Neural crest cell (in vitro differentiated cells): Measurements from ENCODE around the gene GALR3. TPM values are rescaled to one million over a fixed set of nuclear protein-coding genes. Genes with fewer than 3 reads are reported as not detected.
A peak's percentile ranks its signal among the peaks of the same experiment; 100 is the strongest.
"Not testable (repeated sequence)": the region's sequence is repeated elsewhere in the genome, so short reads cannot be mapped to it uniquely, and the experiment has no call there.

Source experiments
- DNase-seq: peaks from one replicate; pipeline ENCODE4 v3.0.0; 2021; ENCODE audit warnings: low read depth, mixed read lengths, low spot score
- H3K27ac Mint-ChIP-seq: one replicate; pipeline ENCODE4 v1.8.0; 2021; ENCODE audit warnings: mild to moderate bottlenecking, mixed read lengths; ENCODE audit not compliant: unreplicated experiment
- H3K27me3 Mint-ChIP-seq: 2 replicates; pipeline ENCODE4 v1.8.0; 2021; ENCODE audit warnings: low read depth, mild to moderate bottlenecking, mixed read lengths
- H3K36me3 Mint-ChIP-seq: 2 replicates; pipeline ENCODE4 v1.8.0; 2021; ENCODE audit warnings: low read depth, mild to moderate bottlenecking, mixed read lengths
- H3K4me1 Mint-ChIP-seq: 2 replicates; pipeline ENCODE4 v1.8.0; 2021; ENCODE audit warnings: mixed read lengths
- H3K4me3 Mint-ChIP-seq: one replicate; pipeline ENCODE4 v1.8.0; 2021; ENCODE audit warnings: mild to moderate bottlenecking, mixed read lengths
- H3K9me3 Mint-ChIP-seq: 2 replicates; pipeline ENCODE4 v1.8.0; 2021; ENCODE audit warnings: mixed read lengths
- total RNA-seq: library from RNA; stranded (reverse); gene quantifications from 2 replicates; pipeline ENCODE4 v1.2.1, GENCODE V29; 2021
- TF ChIP-seq, protein P1 (sequence below): fragments of 200-600 bp; sonication (generic); conservative IDR thresholded peaks from 2 replicates; pipeline ENCODE4 v1.5.0; 2021; ENCODE audit warnings: antibody characterized with exemption, mild to moderate bottlenecking

GALR3 gene
- total RNA-seq, 1 donor from 2014 or later: 0.49 TPM

DNA sequence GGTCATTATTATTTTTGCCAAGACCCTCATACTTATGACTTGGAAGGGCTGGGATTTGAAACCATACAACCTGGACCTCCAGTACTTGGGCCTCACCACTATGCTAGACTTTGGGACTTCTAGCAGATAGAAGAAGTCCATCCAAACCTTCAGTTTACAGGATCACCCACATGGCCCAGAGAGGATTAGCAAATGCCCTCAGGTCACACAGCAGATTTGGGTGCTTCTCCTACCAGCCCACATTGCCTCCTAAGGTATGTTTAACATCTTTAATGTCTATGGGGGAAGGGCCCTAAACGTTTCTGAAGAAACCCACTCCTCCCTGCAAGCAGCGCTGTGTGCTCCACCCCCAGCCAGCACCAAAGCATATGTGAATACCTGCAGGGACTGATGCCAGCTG lies 32.9 kb upstream of the GALR3 start:
- H3K4me1 Mint-ChIP-seq: peaks cover 9% of the 10 kb centered on the region
- peaks cover 2% of the 10 kb centered on the region for H3K36me3 Mint-ChIP-seq
- DNase-seq: no peak
- no peaks in the 10 kb centered on the region for H3K9me3 Mint-ChIP-seq
- TF ChIP-seq, protein P1, sequence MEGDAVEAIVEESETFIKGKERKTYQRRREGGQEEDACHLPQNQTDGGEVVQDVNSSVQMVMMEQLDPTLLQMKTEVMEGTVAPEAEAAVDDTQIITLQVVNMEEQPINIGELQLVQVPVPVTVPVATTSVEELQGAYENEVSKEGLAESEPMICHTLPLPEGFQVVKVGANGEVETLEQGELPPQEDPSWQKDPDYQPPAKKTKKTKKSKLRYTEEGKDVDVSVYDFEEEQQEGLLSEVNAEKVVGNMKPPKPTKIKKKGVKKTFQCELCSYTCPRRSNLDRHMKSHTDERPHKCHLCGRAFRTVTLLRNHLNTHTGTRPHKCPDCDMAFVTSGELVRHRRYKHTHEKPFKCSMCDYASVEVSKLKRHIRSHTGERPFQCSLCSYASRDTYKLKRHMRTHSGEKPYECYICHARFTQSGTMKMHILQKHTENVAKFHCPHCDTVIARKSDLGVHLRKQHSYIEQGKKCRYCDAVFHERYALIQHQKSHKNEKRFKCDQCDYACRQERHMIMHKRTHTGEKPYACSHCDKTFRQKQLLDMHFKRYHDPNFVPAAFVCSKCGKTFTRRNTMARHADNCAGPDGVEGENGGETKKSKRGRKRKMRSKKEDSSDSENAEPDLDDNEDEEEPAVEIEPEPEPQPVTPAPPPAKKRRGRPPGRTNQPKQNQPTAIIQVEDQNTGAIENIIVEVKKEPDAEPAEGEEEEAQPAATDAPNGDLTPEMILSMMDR: no peak
- no peak overlapping the region for H3K4me3 Mint-ChIP-seq
- H3K27me3 Mint-ChIP-seq: no peaks in the 10 kb centered on the region
- H3K27ac Mint-ChIP-seq: no peak overlapping the region

DNA sequence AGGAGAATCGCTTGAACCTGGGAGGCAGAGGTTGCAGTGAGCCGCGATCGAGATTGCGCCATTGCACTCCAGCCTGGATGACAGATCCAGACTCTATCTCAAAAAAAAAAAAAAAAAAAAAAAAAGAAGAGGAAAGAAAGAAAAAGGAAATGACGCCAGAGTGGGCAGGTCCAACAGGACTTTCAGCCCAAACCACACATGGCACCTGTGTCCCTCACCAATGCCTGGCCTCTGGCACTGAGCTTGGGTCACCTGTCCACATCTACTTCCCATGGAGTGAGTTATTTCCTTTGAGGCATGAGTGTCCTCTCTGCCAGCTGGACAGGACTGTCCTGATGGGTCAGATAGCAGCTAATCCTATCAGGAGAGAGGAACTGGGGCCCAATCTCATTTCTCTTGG lies 30.7 kb upstream of the GALR3 start:
- no peaks in the 10 kb centered on the region for H3K36me3 Mint-ChIP-seq

DNA sequence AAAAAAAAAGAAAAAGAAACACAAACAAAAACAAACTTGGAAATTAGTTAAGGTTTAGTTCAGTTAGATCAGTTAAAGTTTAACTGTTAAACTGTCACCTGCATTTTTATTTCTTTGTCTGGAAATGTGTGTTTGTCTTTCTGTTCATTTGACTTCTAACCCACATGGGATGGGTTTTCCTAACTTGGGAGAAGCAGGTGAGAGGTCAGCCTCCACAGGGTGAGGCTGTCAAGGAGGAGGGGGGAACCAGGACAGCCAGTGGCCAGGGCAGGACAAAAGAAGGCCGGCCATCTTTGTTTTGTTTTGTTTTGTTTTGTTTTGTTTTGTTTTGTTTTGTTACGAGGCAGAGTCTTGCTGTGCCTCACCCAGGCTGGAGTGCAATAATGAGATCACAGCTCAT lies 28.8 kb upstream of the GALR3 start:
- Mint-ChIP-seq H3K27ac (no peak overlapping the region), H3K27me3 (no peaks in the 10 kb centered on the region), H3K9me3 (no peaks in the 10 kb centered on the region), H3K4me1 (peaks cover 9% of the 10 kb centered on the region), H3K36me3 (no peaks in the 10 kb centered on the region), H3K4me3 (no peak overlapping the region)
- TF ChIP-seq, protein P1: no peak
- no peak for DNase-seq

More for the DNA sequence above, 30.7 kb upstream of the GALR3 start:
- Mint-ChIP-seq H3K4me3 (no peak overlapping the region), H3K27me3 (no peaks in the 10 kb centered on the region), H3K9me3 (no peaks in the 10 kb centered on the region), H3K4me1 (peaks cover 9% of the 10 kb centered on the region), H3K27ac (no peak overlapping the region)
- DNase-seq: no peak
- TF ChIP-seq, protein P1: no peak

DNA sequence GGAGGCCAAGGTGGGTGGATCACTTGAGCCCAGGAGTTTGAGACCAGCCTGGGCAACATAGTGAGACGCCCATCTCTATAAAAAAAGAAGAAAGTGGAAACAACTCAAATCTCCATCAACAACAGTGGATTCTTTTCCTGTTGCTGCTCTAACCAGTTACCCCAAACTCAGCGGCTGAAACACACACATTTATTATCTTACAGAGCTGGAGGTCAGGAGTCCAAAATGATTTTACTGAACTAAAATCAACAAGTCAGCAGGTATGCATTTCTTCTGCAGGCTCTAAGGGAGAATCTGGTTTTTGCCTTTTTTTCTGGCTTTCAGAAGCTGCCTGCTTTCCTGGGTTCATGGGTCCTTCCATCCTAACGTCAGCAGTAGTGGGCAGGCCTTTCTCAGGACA lies 27.1 kb upstream of the GALR3 start:
- Mint-ChIP-seq H3K27me3 (peaks cover 3% of the 10 kb centered on the region), H3K36me3 (no peaks in the 10 kb centered on the region), H3K4me1 (peaks cover 9% of the 10 kb centered on the region), H3K4me3 (no peak overlapping the region), H3K9me3 (no peaks in the 10 kb centered on the region), H3K27ac (no peak overlapping the region)
- DNase-seq: no peak
- TF ChIP-seq, protein P1: no peak

DNA sequence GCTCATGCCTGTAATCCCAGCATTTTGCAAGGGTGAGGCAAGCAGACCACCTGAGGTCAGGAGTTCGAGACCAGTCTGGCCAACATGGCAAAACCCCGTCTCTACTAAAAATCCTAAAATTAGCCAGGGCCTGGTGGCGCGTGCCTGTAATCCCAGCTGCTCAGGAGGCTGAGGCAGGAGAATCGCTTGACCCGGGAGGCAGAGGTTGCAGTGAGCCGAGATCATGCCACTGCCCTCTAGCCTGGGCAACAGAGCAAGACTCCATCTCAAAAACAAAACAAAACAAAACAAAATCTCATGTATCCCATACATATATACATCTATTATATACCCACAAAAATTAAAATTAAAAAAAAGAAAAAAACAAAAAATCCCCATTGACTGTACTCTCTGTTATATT lies 25.9 kb upstream of the GALR3 start:
- not testable (repeated sequence) for H3K4me3 Mint-ChIP-seq

DNA sequence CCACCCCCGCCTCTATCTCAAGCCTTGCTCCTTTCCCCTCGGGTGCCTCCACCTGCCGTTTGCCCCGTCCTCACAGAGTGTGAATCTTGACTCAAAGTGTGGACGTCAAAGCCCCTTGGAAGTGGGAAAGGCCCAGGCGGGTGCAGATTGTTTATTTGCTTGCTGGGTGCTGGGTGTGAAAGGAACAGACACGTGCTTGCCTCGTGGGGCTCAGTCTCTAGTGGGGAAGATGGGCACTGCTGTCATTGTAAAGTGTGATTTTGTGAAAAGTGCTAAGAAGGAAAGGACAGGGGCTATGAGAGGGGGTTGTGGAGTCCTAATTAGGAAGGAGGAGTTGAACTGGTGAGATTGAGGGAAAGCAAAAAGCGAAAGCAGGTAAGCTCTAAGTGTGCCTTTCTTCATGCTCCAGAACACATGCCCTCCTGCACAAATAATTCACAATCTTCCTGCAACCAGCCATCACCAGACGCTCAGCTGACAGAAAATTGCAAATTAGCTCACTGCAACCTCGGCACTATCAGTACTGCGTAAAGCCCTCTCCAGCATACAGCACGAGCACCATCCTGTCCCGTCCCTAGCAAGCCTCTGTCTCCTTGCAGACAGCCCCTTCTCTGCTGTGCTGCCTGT lies 25.2 kb upstream of the GALR3 start:
- Mint-ChIP-seq H3K27me3 (peaks cover 4% of the 10 kb centered on the region), H3K4me3 (peak overlapping the region; percentile 7), H3K9me3 (no peaks in the 10 kb centered on the region), H3K36me3 (no peaks in the 10 kb centered on the region), H3K27ac (no peak overlapping the region), H3K4me1 (peaks cover 13% of the 10 kb centered on the region)
- TF ChIP-seq, protein P1: no peak
- no peak for DNase-seq

More for the DNA sequence above, 25.9 kb upstream of the GALR3 start:
- H3K4me1 Mint-ChIP-seq, H3K9me3 Mint-ChIP-seq, H3K36me3 Mint-ChIP-seq, H3K27ac Mint-ChIP-seq, DNase-seq, H3K27me3 Mint-ChIP-seq: not testable (repeated sequence)

DNA sequence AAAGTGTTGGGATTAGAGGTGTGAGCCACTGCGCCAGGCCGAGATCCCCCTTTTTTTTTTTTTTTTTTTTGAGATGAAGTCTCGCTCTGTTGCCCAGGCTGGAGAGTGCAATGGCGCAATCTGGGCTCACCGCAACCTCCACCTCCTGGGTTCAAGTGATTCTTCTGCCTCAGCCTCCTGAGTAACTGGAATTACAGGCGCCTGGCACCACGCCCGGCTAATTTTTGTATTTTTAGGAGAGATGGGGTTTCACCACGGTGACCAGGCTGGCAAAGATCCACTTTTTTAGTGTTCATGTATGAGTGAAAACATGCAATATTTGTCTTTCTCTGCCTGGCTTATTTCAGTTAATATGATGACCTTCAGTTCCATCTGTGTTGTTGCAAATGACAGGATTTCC lies 23.2 kb upstream of the GALR3 start:
- H3K4me3 Mint-ChIP-seq: peak overlapping the region; percentile 61
- H3K9me3 Mint-ChIP-seq, H3K27ac Mint-ChIP-seq, DNase-seq, H3K36me3 Mint-ChIP-seq, H3K27me3 Mint-ChIP-seq: not testable (repeated sequence)
- peaks cover 22% of the 10 kb centered on the region for H3K4me1 Mint-ChIP-seq
